BLaER1 (cell line): ENCODE results near the gene APOM.

Source experiments
- H3K27ac ChIP-seq: shearing (Covaris generic); formaldehyde crosslinking; 2 replicates; pipeline ENCODE4 v1.8.1; 2022
- H3K27me3 ChIP-seq: shearing (Covaris generic); formaldehyde crosslinking; 2 replicates; pipeline ENCODE4 v1.8.1; 2022
- H3K36me3 ChIP-seq: shearing (Covaris generic); formaldehyde crosslinking; 2 replicates; pipeline ENCODE4 v1.8.1; 2022
- H3K4me1 ChIP-seq: shearing (Covaris generic); formaldehyde crosslinking; 2 replicates; pipeline ENCODE4 v1.8.1; 2022
- H3K4me2 ChIP-seq: shearing (Covaris generic); formaldehyde crosslinking; 2 replicates; pipeline ENCODE4 v1.8.1; 2022
- H3K4me3 ChIP-seq: shearing (Covaris generic); formaldehyde crosslinking; 2 replicates; pipeline ENCODE4 v1.8.1; 2022
- H3K9ac ChIP-seq: shearing (Covaris generic); formaldehyde crosslinking; 2 replicates; pipeline ENCODE4 v1.8.1; 2022
- H3K9me3 ChIP-seq: shearing (Covaris generic); formaldehyde crosslinking; 2 replicates; pipeline ENCODE4 v1.8.1; 2022
- H4K20me1 ChIP-seq: shearing (Covaris generic); formaldehyde crosslinking; 2 replicates; pipeline ENCODE4 v1.8.1; 2022
- Cebpa-rat ChIP-seq: shearing (Covaris generic); IDR thresholded peaks from 2 replicates; pipeline ENCODE4 v1.8.1; 2022

APOM gene

DNA sequence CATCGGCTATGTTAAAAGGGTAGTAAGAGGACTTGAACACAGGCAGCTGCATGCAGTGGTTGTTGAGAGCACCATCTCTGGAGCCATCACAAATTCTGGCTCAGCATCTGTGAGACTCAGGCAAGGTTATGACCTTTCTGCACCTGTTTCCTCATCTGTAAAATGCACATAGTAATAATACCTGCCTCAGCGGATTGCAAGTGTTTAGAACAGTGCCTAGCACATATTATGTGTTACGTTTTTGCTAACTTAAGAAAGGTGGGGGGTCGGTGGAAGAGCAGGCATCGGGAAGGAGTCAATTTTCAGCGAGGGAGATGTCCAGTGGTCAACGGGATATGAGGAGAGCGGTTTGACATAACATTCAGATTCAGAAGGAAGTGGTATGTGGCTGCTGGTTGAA is 22.3 kb downstream of the APOM start:
- H3K9ac ChIP-seq = no peak overlapping the region
- no peak overlapping the region for H3K4me3 ChIP-seq
- no peak overlapping the region for H3K27ac ChIP-seq

DNA sequence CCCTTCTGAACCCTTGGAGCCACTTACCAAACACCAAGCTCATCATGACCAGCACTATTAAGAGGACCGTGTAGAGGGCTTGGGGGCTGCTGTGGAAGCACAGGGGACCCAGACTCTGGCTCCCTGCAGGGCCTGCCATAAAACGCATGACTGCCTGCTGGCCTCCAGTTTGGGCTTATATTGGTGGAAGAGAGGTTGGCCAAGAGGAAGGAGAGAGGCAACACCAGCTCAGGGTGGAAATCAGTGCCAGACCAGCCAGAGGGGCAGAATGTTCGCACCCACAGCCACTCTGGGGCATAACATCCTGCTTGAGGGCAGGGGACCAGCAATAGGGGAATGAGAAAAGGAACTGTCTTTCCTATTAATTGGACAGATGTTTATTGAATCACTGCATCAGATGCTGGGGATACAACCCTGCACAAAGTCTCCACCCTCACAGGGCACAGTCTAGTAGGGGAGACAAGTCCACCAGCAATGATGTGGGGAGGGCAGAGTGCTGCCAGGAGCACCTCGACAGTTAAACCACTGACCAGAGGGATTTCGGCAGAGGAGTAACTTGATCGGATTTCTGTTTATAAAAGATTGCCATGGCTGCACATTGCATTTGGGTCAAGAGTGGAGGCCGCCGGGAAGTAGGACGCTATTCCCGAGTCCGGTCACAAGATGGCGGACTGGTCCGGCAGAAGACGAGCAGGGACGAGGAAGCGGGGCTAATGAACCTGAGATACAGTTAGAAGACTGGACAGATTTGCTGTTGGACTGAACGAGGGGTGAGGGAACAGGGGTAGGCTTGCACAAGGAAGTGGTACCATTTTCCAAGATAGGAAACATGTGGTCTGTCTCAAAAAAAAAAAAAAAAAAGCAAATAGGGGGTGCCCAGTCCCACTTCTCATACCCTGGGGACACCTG is 24.8 kb downstream of the APOM start, which contains the start of gene LY6G5C:
Gene LY6G5C (minus strand): TSS at position 842 of the 909 bp plus-strand sequence. CDS start 694 bp downstream, at position 148.
- H3K4me2 ChIP-seq = peak within 1 kb of the TSS; percentile 91
- peak within 1 kb of the TSS; percentile 39 for H3K27ac ChIP-seq
- peak within 1 kb of the TSS; percentile 54 for H3K4me3 ChIP-seq
- TF ChIP-seq Cebpa-rat = no peak
- peaks cover 23% of the 10 kb centered on the region for H3K36me3 ChIP-seq
- H3K9me3 ChIP-seq = no peaks in the 10 kb centered on the region
- H3K4me1 ChIP-seq = peaks cover 62% of the 10 kb centered on the region
- no peaks in the 10 kb centered on the region for H3K27me3 ChIP-seq
- peak within 1 kb of the TSS; percentile 54; the same call in 1 of the 2 replicates for H3K9ac ChIP-seq
- H4K20me1 ChIP-seq = peaks cover 26% of the 10 kb centered on the region

More for the DNA sequence above, 22.3 kb downstream of the APOM start:
- H3K9me3 ChIP-seq = no peaks in the 10 kb centered on the region
- no peaks in the 10 kb centered on the region for H3K27me3 ChIP-seq
- peaks cover 34% of the 10 kb centered on the region for H4K20me1 ChIP-seq
- H3K36me3 ChIP-seq = peaks cover 22% of the 10 kb centered on the region
- no peak for TF ChIP-seq Cebpa-rat
- H3K4me1 ChIP-seq = peaks cover 62% of the 10 kb centered on the region
- 0 out of 2 replicates have a peak overlapping the region, but pooled peaks have one; percentile 1 for H3K4me2 ChIP-seq

DNA sequence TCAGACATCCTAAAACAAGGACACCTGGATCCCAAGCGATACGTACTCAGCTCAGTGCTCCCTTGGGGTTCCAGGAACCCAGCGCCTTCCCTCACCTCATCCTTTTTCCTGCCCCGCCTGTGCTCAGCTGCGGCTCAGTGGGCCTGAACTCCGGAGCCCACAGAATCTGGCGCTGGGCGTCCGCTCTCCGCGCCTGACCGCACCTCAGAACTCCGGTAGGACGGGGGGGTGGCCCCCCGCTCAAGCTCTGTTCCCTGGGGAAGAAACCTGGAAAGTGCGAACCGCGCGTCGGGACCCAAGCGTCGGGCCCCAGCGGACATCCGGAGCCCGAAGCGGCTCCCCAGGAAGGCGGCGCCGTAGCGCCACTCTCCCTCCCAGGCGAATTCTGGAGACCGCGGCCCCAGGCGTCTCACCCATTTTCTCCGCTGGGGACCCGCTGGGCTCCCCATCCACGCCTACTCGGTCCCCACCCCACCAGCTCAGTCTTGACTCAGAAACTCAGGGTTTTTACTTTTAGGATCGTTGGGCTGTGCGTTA is 25.5 kb downstream of the APOM start:
- Histone ChIP-seq H4K20me1 (peaks cover 26% of the 10 kb centered on the region), H3K36me3 (peaks cover 30% of the 10 kb centered on the region), H3K4me3 (peak overlapping the region; percentile 54), H3K4me1 (peaks cover 59% of the 10 kb centered on the region), H3K4me2 (peak overlapping the region; percentile 91), H3K27ac (peak overlapping the region; percentile 39), H3K9me3 (no peaks in the 10 kb centered on the region), H3K27me3 (no peaks in the 10 kb centered on the region), H3K9ac (peak overlapping the region; percentile 54; the same call in 1 of the 2 replicates)
- TF ChIP-seq Cebpa-rat = no peak

DNA sequence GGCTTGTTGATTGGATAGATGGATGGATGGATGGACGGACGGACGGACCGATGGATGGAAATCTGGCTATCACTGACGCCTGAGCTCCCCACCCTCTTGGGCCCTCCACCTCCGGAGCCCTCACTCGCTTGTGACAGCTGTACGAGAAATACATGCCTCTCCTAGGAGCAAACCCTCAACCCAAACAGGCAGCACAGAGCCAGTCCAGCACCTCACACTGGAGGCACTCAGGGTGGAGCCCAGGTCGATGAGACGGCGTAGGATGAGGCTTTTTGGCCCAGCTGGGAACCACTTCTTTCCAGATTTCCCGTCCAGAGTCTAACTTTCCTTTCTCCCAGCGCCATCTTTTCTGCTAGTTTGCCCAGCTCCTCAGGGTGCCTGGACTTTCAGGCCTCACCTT is 27.9 kb downstream of the APOM start:
- Histone ChIP-seq H4K20me1 (peaks cover 26% of the 10 kb centered on the region), H3K4me3 (no peak overlapping the region), H3K9me3 (no peaks in the 10 kb centered on the region), H3K9ac (no peak overlapping the region), H3K4me1 (peaks cover 43% of the 10 kb centered on the region), H3K4me2 (no peak overlapping the region), H3K27ac (no peak overlapping the region), H3K27me3 (no peaks in the 10 kb centered on the region), H3K36me3 (peaks cover 54% of the 10 kb centered on the region)
- TF ChIP-seq Cebpa-rat = no peak

DNA sequence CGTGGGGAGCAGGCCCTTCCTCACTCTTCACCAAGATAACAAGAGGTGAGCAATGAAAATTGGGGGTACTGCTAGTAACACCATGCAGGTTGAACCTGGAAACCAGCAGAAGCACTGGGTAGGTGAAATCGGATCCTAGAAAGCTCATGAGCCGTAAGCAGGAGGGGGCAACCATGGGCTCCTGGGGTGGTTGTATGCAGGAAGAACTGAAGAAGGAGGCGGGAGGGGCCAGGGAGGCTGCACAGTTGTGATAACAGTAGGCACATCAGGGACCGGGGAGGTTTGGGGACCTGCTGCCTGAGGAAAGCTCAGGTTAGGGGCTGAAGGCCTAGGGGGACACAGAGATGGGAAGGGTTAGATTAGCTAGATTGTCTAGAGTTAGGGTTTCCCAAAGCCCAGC is 30.8 kb downstream of the APOM start:
- Histone ChIP-seq H3K4me3 (no peak overlapping the region), H3K27ac (no peak overlapping the region), H3K9ac (no peak overlapping the region), H3K9me3 (no peaks in the 10 kb centered on the region), H3K4me1 (peaks cover 17% of the 10 kb centered on the region), H3K27me3 (no peaks in the 10 kb centered on the region), H3K4me2 (no peak overlapping the region), H4K20me1 (peaks cover 6% of the 10 kb centered on the region; the same call in 1 of the 2 replicates), H3K36me3 (peaks cover 83% of the 10 kb centered on the region)
- TF ChIP-seq Cebpa-rat = no peak

DNA sequence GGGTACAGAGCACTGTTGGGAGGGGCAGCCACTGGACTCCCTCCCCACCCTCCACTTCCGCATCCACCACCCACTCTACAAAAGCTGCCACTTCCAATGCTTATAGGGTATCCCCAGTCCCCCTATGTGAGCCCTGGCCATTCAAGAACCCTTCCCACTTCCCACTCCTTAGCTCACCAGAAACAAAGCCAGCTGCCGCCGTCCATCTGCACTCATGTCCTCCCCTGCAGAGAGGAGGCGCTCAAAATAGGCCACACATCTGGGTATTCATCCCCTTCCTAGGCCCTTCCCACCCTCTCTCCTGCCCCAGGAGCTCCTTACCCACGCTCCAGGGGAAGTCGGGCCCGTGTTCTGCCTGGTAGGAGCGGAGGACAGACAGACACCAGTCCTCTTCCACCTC is 31.6 kb downstream of the APOM start:
- no peak overlapping the region for H3K4me2 ChIP-seq
- peaks cover 8% of the 10 kb centered on the region for H3K4me1 ChIP-seq
- no peaks in the 10 kb centered on the region for H3K9me3 ChIP-seq
- peaks cover 91% of the 10 kb centered on the region for H3K36me3 ChIP-seq
- no peak overlapping the region for H3K9ac ChIP-seq
- H3K27ac ChIP-seq = no peak overlapping the region
- H3K27me3 ChIP-seq = no peaks in the 10 kb centered on the region
- no peaks in the 10 kb centered on the region for H4K20me1 ChIP-seq
- H3K4me3 ChIP-seq = no peak overlapping the region
- TF ChIP-seq Cebpa-rat = no peak

DNA sequence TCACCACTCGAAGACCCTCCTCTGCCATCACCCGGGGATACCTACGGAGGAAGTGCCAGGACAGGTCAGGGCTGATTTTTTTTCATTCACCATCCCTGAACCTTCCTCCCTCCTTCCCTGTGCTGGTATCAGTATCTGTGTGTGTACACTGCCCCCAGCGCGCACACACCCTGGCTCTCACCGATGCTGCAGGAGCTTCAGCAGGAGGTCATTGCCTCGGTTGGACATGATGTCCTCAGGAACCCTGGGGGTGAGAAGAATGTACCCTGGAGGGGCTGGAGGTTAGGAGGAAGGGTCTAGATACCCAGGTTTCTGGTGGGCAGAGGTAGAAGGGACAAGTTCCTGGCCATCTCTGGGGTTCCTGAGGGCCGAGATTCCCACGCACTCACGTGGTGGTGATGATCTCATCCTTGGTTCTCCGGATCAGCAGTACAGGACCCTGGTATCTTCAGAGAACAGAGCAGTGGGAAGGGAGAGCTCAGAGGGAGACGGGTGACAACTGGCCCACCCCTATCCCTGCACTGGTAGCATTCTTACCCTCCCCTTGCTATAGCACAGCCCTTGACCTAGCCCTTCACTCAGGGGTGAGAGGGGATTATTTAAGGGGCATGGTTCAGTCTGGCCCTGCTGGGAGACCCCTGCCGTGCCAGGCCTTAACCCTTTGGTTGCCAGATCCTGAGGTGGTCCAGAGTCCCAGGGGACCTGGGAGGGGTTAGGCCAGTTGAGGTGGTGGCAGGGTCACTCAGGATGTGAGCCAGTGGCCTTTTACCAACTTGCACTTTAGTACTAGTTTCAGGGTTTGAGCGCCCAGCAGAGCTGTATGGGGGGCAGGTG is 32.4 kb downstream of the APOM start:
- Histone ChIP-seq H4K20me1 (no peaks in the 10 kb centered on the region), H3K4me2 (no peak overlapping the region), H3K27me3 (no peaks in the 10 kb centered on the region), H3K36me3 (peaks cover 97% of the 10 kb centered on the region), H3K9me3 (no peaks in the 10 kb centered on the region), H3K4me1 (0 out of 2 replicates have a peak, but pooled peaks cover 3% of the 10 kb centered on the region), H3K9ac (no peak overlapping the region), H3K4me3 (no peak overlapping the region), H3K27ac (no peak overlapping the region)
- no peak for TF ChIP-seq Cebpa-rat

DNA sequence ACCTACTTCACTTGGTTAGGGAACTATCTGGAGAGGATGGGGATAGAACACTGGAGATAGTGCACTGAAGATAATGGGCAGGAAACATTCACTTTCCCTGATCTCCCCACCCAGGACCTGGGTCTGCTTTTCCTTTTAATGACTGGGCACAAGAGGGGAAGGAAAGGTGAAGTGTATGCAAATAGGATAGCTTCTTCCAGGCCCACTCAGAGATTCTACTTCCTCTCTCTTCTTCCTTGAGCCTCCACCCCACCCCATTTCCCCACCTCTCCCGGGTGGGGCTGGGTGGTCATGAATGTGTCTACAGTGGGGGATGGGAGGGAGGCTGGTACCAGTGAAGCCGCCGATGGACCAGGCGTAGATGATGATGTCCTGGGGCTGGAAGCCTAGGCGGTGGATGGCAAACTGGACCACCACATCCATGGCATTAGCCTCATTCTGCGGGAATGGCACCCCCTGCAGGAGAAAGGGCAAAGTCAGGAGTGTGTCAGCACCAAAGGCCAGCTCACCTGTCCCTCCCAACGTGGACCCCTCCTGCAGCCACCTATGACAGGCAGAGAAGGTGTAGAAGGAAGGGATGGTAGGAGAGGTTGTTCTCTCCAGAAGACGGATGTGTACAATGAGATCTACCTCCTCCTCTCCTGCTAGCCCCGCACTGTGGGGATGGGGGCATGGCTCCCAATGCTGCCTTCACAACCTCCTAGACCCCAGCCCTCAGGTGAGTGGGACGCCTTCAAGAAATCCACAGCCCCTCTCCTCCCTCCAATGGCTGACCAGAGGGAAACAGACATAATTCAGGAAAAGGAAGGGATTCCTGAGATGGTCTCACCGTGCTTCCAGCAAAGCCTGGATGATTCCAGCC is 33.8 kb downstream of the APOM start:
- Histone ChIP-seq H3K4me1 (0 out of 2 replicates have a peak, but pooled peaks cover 3% of the 10 kb centered on the region), H3K27ac (no peak overlapping the region), H3K36me3 (peaks cover 97% of the 10 kb centered on the region), H3K4me3 (no peak overlapping the region), H3K9me3 (no peaks in the 10 kb centered on the region), H3K27me3 (no peaks in the 10 kb centered on the region), H4K20me1 (no peaks in the 10 kb centered on the region), H3K9ac (no peak overlapping the region), H3K4me2 (no peak overlapping the region)
- TF ChIP-seq Cebpa-rat = no peak
